Measurements from ENCODE around the gene CD101. TPM values are rescaled to one million over a fixed set of nuclear protein-coding genes. Genes with fewer than 3 reads are reported as not detected.

Gene CD101
- total and polyA plus RNA-seq, 2 of the 8 experiments (the other 6 are each of a cell fraction or from before 2014, with no cell fraction given), result 1.1 to 1.2 TPM

- no peak for TF ChIP-seq SRF (IDR thresholded peaks at IDR 0.05; ENCODE audit: low read depth, low read length)
- no peak for TF ChIP-seq RNF2 (IDR thresholded peaks at IDR 0.05; ENCODE audit: borderline replicate concordance, low read depth, low read length, missing control alignments, poor library complexity, severe bottlenecking)
- TF ChIP-seq JUND (IDR thresholded peaks at IDR 0.05; ENCODE audit: low read length), result no peak
Measured at GRCh38 chr1:117059678-117060440, 58.3 kb downstream of the CD101 start, which contains the start of gene TTF2 (continued).
